HUES64 (cell line): ENCODE results near the gene FRA10AC1.

Experiments
- H3K27ac ChIP-seq: 2 replicates; pipeline ENCODE4 v1.7.0; 2013; ENCODE audit warnings: low read depth, low read length, inconsistent platforms
- H3K27me3 ChIP-seq: 2 replicates; pipeline ENCODE4 v1.6.1; 2013; ENCODE audit warnings: mild to moderate bottlenecking, low read length; ENCODE audit not compliant: insufficient read depth
- H3K36me3 ChIP-seq: 2 replicates; pipeline ENCODE4 v1.6.1; 2013; ENCODE audit warnings: mild to moderate bottlenecking, low read length; ENCODE audit not compliant: insufficient read depth
- H3K4me1 ChIP-seq: 2 replicates; pipeline ENCODE4 v1.6.1; 2013; ENCODE audit warnings: mild to moderate bottlenecking, low read length, moderate library complexity; ENCODE audit not compliant: insufficient read depth
- H3K4me3 ChIP-seq: 2 replicates; pipeline ENCODE4 v1.5.1; 2013; ENCODE audit warnings: mild to moderate bottlenecking, low read length, moderate library complexity
- H3K9ac ChIP-seq: 2 replicates; pipeline ENCODE4 v1.6.1; 2013; ENCODE audit warnings: mild to moderate bottlenecking, low read depth, low read length
- H3K9me3 ChIP-seq: 2 replicates; pipeline ENCODE4 v1.6.1; 2013; ENCODE audit warnings: low read depth, low read length; ENCODE audit not compliant: insufficient read depth
- WGBS: fragments of 150-250, 120-280 bp; methylation state at CpG from one replicate; pipeline ENCODE4 v1.1.7; 2013; ENCODE audit warnings: missing lambda C conversion rate; 5-methylcytosine and 5-hydroxymethylcytosine counted together

The FRA10AC1 gene

GRCh38 chr10:93722550-93722949, 20.2 kb upstream of the FRA10AC1 start:
- H3K4me1 ChIP-seq, result peaks cover 10% of the 10 kb centered on the region; the same call in 1 of the 2 replicates
- H3K4me3 ChIP-seq, result no peak overlapping the region
- no peaks in the 10 kb centered on the region for H3K9me3 ChIP-seq
- H3K36me3 ChIP-seq, result no peaks in the 10 kb centered on the region
- H3K27me3 ChIP-seq, result no peaks in the 10 kb centered on the region
- H3K27ac ChIP-seq, result no peak overlapping the region
- no peak overlapping the region for H3K9ac ChIP-seq

- Histone ChIP-seq H3K4me3 (no peak overlapping the region), H3K36me3 (no peaks in the 10 kb centered on the region), H3K27ac (no peak overlapping the region), H3K4me1 (peaks cover 16% of the 10 kb centered on the region), H3K9me3 (no peaks in the 10 kb centered on the region), H3K9ac (no peak overlapping the region), H3K27me3 (no peaks in the 10 kb centered on the region)
- 83% methylated on average over 3 of the region's 3 CpGs for WGBS
Observed at GRCh38 chr10:93719901-93720300, 17.5 kb upstream of the FRA10AC1 start.

GRCh38 chr10:93718937-93719725, 16.7 kb upstream of the FRA10AC1 start:
- Histone ChIP-seq H3K27ac (peak overlapping the region; percentile 28; the same call in 1 of the 2 replicates), H3K9ac (no peak overlapping the region), H3K9me3 (no peaks in the 10 kb centered on the region), H3K4me3 (no peak overlapping the region), H3K36me3 (no peaks in the 10 kb centered on the region), H3K4me1 (peaks cover 16% of the 10 kb centered on the region), H3K27me3 (no peaks in the 10 kb centered on the region)
- WGBS, result 84% methylated on average over 7 of the region's 8 CpGs

- no peak overlapping the region for H3K4me3 ChIP-seq
- H3K36me3 ChIP-seq, result no peaks in the 10 kb centered on the region
- no peaks in the 10 kb centered on the region for H3K27me3 ChIP-seq
- WGBS, result no CpG with 5 or more reads among the region's 1 CpG
- H3K9ac ChIP-seq, result no peak overlapping the region
- peaks cover 16% of the 10 kb centered on the region for H3K4me1 ChIP-seq
- H3K27ac ChIP-seq, result no peak overlapping the region
- no peaks in the 10 kb centered on the region for H3K9me3 ChIP-seq
Observed at GRCh38 chr10:93716766-93717165, 14.4 kb upstream of the FRA10AC1 start.

- H3K9ac ChIP-seq, result no peak overlapping the region
- H3K9me3 ChIP-seq, result no peaks in the 10 kb centered on the region
- H3K36me3 ChIP-seq, result no peaks in the 10 kb centered on the region
- WGBS, result 93% methylated on average over 5 of the region's 5 CpGs
- no peaks in the 10 kb centered on the region for H3K27me3 ChIP-seq
- peaks cover 16% of the 10 kb centered on the region for H3K4me1 ChIP-seq
- no peak overlapping the region for H3K4me3 ChIP-seq
- H3K27ac ChIP-seq, result no peak overlapping the region
Observed at GRCh38 chr10:93715345-93715744, 13.0 kb upstream of the FRA10AC1 start.

- H3K27ac ChIP-seq, result no peak overlapping the region
Observed at GRCh38 chr10:93712593-93712992, 10.2 kb upstream of the FRA10AC1 start.

GRCh38 chr10:93711891-93712290, 9.5 kb upstream of the FRA10AC1 start:
- Histone ChIP-seq H3K27ac (no peak overlapping the region), H3K27me3 (no peaks in the 10 kb centered on the region), H3K36me3 (no peaks in the 10 kb centered on the region), H3K9me3 (no peaks in the 10 kb centered on the region), H3K4me1 (peaks cover 2% of the 10 kb centered on the region), H3K9ac (no peak overlapping the region), H3K4me3 (no peak overlapping the region)
- 79% methylated on average over 3 of the region's 3 CpGs for WGBS

More at GRCh38 chr10:93712593-93712992, 10.2 kb upstream of the FRA10AC1 start:
- Histone ChIP-seq H3K9me3 (no peaks in the 10 kb centered on the region), H3K9ac (no peak overlapping the region), H3K4me1 (peaks cover 5% of the 10 kb centered on the region), H3K4me3 (no peak overlapping the region), H3K36me3 (no peaks in the 10 kb centered on the region), H3K27me3 (no peaks in the 10 kb centered on the region)
- 87% methylated on average over 2 of the region's 2 CpGs for WGBS

- no peaks in the 10 kb centered on the region for H3K27me3 ChIP-seq
- no peak overlapping the region for H3K4me3 ChIP-seq
- no peaks in the 10 kb centered on the region for H3K36me3 ChIP-seq
- no peak overlapping the region for H3K9ac ChIP-seq
- 91% methylated on average over 5 of the region's 5 CpGs for WGBS
- H3K27ac ChIP-seq, result no peak overlapping the region
- no peaks in the 10 kb centered on the region for H3K4me1 ChIP-seq
- no peaks in the 10 kb centered on the region for H3K9me3 ChIP-seq
Observed at GRCh38 chr10:93710333-93710909, 8.0 kb upstream of the FRA10AC1 start.

GRCh38 chr10:93707623-93708022, 5.2 kb upstream of the FRA10AC1 start:
- Histone ChIP-seq H3K27me3 (no peaks in the 10 kb centered on the region), H3K4me1 (peaks cover 5% of the 10 kb centered on the region; the same call in 1 of the 2 replicates), H3K36me3 (no peaks in the 10 kb centered on the region), H3K4me3 (no peak overlapping the region), H3K9ac (no peak overlapping the region), H3K27ac (no peak overlapping the region), H3K9me3 (no peaks in the 10 kb centered on the region)

- H3K36me3 ChIP-seq, result peaks cover 4% of the 10 kb centered on the region
- no peak overlapping the region for H3K4me3 ChIP-seq
- H3K27ac ChIP-seq, result no peak overlapping the region
- H3K9ac ChIP-seq, result no peak overlapping the region
- peaks cover 14% of the 10 kb centered on the region; the same call in 1 of the 2 replicates for H3K4me1 ChIP-seq
- 96% methylated on average over 5 of the region's 5 CpGs for WGBS
- H3K27me3 ChIP-seq, result no peaks in the 10 kb centered on the region
- H3K9me3 ChIP-seq, result no peaks in the 10 kb centered on the region
Observed at GRCh38 chr10:93704451-93704850, 2.1 kb upstream of the FRA10AC1 start.

GRCh38 chr10:93703841-93704240, 1.4 kb upstream of the FRA10AC1 start:
- Histone ChIP-seq H3K4me3 (no peak overlapping the region), H3K9ac (no peak overlapping the region), H3K27ac (no peak overlapping the region), H3K27me3 (no peaks in the 10 kb centered on the region), H3K9me3 (no peaks in the 10 kb centered on the region), H3K36me3 (peaks cover 10% of the 10 kb centered on the region), H3K4me1 (peaks cover 14% of the 10 kb centered on the region; the same call in 1 of the 2 replicates)
- 89% methylated on average over 1 of the region's 1 CpG for WGBS
